GM12874 (cell line): Measurements from ENCODE around the gene DCAF15.

ENCODE experiments used
- CTCF ChIP-seq: IDR thresholded peaks from 2 replicates; pipeline ENCODE4 v1.5.1; 2011; ENCODE audit warnings: low read depth, mild to moderate bottlenecking, control low read depth, low read length, moderate library complexity; ENCODE audit not compliant: insufficient read depth

DCAF15 gene

GRCh38 chr19:13981988-13982501 lies 29.7 kb downstream of the DCAF15 start:
- no peak for TF ChIP-seq CTCF

DNA sequence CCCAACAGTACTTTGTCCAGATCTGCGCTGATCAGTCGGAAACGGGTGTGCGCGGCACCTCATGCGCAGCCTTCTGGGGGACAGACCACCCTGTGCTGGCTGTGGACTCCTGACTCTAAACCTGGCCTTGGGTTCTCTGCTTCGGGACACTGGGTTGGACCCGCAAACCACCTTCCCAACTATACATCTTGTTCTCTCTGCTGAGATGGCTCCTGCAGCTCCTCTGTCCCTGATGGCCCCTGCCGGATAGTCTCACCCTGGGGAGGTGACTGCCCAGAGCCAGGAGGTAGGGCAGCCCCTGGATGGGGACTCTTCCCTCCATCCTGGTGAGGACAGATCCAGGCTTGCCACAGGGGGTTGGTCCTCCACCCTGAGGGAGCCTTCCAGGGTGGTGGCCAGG lies 30.5 kb downstream of the DCAF15 start:
- no peak for TF ChIP-seq CTCF

DNA sequence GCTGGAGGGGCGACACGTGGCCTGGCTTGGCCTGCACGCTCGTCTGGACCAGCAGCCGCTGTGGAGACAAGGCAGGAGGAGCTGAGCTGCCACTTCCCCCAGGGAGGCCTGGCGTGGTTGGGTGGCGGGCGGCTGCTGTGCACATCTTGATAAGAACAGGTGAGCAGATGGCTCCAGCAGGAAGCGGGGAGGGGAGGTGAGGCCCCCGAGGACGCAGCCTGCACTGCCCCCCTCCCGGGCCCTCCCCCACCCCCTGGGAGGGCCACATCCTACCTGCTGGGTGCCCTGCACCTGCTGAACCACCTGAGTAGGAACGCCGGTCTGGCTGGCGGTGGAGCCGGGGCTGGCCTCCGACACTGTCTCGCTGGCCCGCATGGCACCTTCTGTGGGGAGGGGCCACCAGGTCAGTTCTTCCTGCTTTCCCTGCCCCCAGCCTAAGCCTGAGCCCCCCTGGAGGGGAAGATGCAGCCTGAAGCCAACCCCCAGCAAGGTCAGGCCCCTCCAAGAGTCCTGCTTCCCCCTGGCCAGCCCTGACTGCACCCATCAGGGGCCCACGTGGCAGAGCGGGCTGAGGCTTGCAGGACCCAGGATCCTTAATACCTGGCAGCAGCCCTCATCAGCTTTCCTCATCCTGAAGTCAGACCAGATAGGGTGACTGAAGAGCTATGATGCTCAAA lies 31.0 kb downstream of the DCAF15 start:
- TF ChIP-seq CTCF, result no peak

DNA sequence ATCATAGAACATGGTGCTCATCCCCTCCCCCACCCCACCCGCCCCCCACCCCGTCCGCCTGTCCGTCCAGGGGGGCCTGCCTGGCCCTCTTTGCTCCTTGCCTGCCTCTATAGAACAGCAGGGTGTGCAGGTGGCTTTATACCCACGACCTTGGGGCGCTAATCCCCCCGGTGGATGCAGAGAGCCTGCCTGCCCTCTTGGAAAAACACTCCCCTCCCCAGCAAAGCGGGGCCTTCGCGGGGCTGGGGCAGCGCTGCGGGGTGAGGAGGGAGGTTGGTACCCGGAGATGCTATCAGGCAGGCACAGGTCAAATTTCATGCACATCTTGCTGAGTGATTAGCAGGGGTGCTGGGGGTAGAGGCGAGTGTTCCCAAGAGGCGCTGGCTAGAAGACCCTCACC lies 31.9 kb downstream of the DCAF15 start:
- no peak for TF ChIP-seq CTCF

DNA sequence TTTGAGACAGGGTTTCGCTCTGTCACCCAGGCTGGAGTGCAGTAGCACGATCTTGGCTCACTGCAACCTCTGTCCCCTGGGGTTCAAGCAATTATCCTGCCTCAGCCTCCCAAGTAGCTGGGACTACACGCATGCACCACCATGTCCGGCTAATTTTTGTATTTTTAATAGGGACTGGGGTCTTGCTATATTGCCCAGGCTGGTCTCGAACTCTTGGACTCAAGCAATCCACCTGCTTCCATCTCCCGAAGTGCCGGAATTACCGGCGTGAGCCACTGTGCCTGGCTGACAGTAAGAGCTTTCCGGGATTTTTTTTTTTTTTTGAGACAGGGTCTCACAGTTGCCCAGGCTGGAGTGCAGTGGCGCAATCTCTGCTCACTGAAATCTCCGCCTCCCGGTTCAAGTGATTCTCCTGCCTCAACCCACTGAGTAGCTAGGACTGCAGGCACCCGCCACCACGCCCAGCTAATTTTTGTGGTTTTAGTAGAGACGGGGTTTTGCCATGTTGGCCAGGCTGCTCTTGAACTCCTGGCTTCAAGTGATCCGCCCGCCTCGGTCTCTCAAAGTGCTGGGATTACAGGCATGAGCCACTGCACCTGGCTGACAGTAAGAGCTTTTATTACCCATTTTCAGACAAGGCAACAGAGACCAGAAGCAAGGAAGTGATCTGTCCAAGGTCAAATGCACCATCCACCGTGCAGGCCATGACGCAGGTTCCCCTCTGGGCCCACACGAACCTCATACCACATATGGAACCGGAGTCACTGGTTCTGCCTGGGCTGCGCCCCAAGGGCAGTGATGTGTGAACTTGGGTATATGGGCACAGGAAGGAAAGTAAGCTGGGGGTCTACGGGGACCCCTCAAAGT lies 32.8 kb downstream of the DCAF15 start:
- TF ChIP-seq CTCF, result no peak

DNA sequence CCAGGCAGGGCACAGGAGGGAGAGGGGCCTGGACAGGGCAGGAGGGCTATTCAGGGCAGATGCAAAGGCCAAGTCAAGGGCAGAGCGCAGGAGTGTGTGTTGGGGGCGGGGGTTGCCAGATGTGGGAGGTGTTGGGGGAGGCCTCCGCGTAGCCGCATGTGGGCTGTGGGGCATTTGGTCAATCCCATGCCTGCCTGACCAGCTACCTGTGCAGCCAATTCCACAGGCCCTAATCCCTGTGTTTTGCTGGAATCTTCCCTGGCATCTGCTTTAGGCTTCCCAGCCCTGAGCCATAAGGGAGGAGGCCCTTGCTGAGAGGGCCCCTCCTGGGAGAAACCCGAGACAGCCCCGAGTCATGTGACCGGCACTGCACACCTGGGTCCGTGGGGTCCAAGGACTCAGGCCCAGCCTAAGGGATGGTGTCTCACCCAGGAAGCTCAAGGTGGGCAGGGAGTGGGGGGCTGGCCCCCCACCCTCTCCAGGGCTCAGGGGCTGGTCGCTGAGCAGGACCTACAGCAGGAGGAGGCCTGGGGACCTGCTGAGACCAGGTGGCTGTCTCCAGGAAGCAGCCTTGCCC lies 33.5 kb downstream of the DCAF15 start:
- no peak for TF ChIP-seq CTCF

DNA sequence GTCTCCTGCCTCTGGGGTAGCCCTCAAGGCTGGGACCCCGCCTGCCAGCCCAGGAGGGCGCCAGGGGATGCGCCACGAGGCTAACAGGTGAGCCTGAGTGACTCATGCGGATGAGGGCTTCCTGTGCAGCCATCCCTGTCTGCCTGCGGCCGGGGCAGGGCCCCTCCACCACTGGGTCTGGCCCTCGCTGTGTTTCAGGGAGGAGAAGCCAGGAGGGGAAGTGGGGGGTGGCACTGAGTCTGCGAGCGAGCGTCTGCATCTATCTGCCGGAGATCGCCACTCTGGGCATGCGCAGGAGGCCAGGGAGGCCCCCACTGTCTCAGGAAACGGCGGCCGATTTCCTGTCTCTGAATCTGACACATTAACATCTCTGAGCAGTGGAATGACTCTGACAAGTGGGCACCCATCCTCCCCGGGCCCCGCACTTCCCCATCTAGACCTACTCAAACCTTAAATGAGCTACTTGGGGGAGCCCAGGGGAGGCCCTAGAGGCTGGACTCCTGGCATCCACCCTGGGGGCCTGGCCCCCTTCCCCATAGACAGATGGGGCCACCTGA lies 34.1 kb downstream of the DCAF15 start:
- TF ChIP-seq CTCF, result no peak
